Measurements from ENCODE around the gene ZFAND3. TPM values are rescaled to one million over a fixed set of nuclear protein-coding genes. Genes with fewer than 3 reads are reported as not detected.

The ZFAND3 gene
- total RNA-seq, 2 experiments from 2014 or later = 34.4 to 37.0 TPM

- H3K36me3 Mint-ChIP-seq (ENCODE audit: low read depth) = no peaks in the 10 kb centered on the region
- no peak for ATAC-seq (ENCODE audit: poor library complexity)
- Histone ChIP-seq H3K36me3 (ENCODE audit: insufficient read depth, low read length) (no peaks in the 10 kb centered on the region), H3K27me3 (ENCODE audit: control insufficient read depth in 1 of 2, insufficient read depth in 2 of 2, low read length in 2 of 2) (no peaks in the 10 kb centered on the region), H3K4me1 (ENCODE audit: insufficient read depth, low read length) (peaks cover 3% of the 10 kb centered on the region), H3K27ac (ENCODE audit: low read depth in 1 of 2, low read length in 2 of 2) (no peak overlapping the region), H3K9me3 (ENCODE audit: control insufficient read depth in 1 of 2, insufficient read depth in 1 of 2, low read length in 2 of 2) (no peaks in the 10 kb centered on the region), H3K4me3 (ENCODE audit: low read length) (no peak overlapping the region)
- no peaks in the 10 kb centered on the region for H3K9me3 Mint-ChIP-seq
- no peak for TF ChIP-seq CTCF (IDR thresholded peaks at IDR 0.05)
- H3K4me1 Mint-ChIP-seq (ENCODE audit: low read depth) = peaks cover 13% of the 10 kb centered on the region
- ChIA-PET POLR2A (no interaction called here), CTCF (interaction anchor here (0.7 kb wide), 1 partner anchor 18 kb away, joined by 4 read pairs; no protein-coding TSS in a partner anchor)
- no peak for DNase-seq
- no peak overlapping the region for H3K4me3 Mint-ChIP-seq
- no peak overlapping the region for H3K27ac Mint-ChIP-seq
- no peaks in the 10 kb centered on the region for H3K27me3 Mint-ChIP-seq
- intact Hi-C loops (cut with DNase I, micrococcal nuclease) = loop anchor here in 1 of 2 experiments (10.0 kb wide), 3 partner anchors 108 to 1788 kb away; partner anchors contain the start of genes MAPK14, SAYSD1 and SLC26A8
Measured at GRCh38 chr6:37812841-37813240, 6.7 kb upstream of the ZFAND3 start.

- Mint-ChIP-seq H3K9me3 (no peaks in the 10 kb centered on the region), H3K36me3 (ENCODE audit: low read depth) (peaks cover 9% of the 10 kb centered on the region), H3K27ac (no peak overlapping the region), H3K4me1 (ENCODE audit: low read depth) (peaks cover 25% of the 10 kb centered on the region), H3K4me3 (no peak overlapping the region), H3K27me3 (no peaks in the 10 kb centered on the region)
- no peak overlapping the region for H3K4me3 ChIP-seq (ENCODE audit: low read length)
- no peaks in the 10 kb centered on the region for H3K36me3 ChIP-seq (ENCODE audit: insufficient read depth, low read length)
- TF ChIP-seq CTCF (IDR thresholded peaks at IDR 0.05) = no peak
- H3K27me3 ChIP-seq (ENCODE audit: control insufficient read depth in 1 of 2, insufficient read depth in 2 of 2, low read length in 2 of 2) = no peaks in the 10 kb centered on the region
- ChIA-PET POLR2A (no interaction called here), CTCF (no interaction called here)
- H3K9me3 ChIP-seq (ENCODE audit: control insufficient read depth in 1 of 2, insufficient read depth in 1 of 2, low read length in 2 of 2) = no peaks in the 10 kb centered on the region
- ATAC-seq (ENCODE audit: poor library complexity) = no peak
- H3K27ac ChIP-seq (ENCODE audit: low read depth in 1 of 2, low read length in 2 of 2) = no peak overlapping the region
- intact Hi-C loops (cut with DNase I, micrococcal nuclease) = loop anchor here in 1 of 2 experiments (10.0 kb wide), 3 partner anchors 110 to 1790 kb away; partner anchors contain the start of genes MAPK14, SAYSD1 and SLC26A8
- H3K4me1 ChIP-seq (ENCODE audit: insufficient read depth, low read length) = peaks cover 12% of the 10 kb centered on the region
- DNase-seq = no peak
Measured at GRCh38 chr6:37814374-37814773, 5.2 kb upstream of the ZFAND3 start.

GRCh38 chr6:37816599-37817375 is 2.7 kb upstream of the ZFAND3 start:
- no peaks in the 10 kb centered on the region for H3K27me3 ChIP-seq (ENCODE audit: control insufficient read depth in 1 of 2, insufficient read depth in 2 of 2, low read length in 2 of 2)
- ATAC-seq (ENCODE audit: poor library complexity) (no peak), DNase-seq (no peak)
- peak overlapping the region; percentile 98 for H3K27ac Mint-ChIP-seq
- ChIA-PET CTCF (no interaction called here), POLR2A (no interaction called here)
- no peaks in the 10 kb centered on the region for H3K36me3 ChIP-seq (ENCODE audit: insufficient read depth, low read length)
- no peak overlapping the region for H3K27ac ChIP-seq (ENCODE audit: low read depth in 1 of 2, low read length in 2 of 2)
- no peaks in the 10 kb centered on the region for H3K9me3 ChIP-seq (ENCODE audit: control insufficient read depth in 1 of 2, insufficient read depth in 1 of 2, low read length in 2 of 2)
- H3K27me3 Mint-ChIP-seq = no peaks in the 10 kb centered on the region
- no peak overlapping the region for H3K4me3 ChIP-seq (ENCODE audit: low read length)
- peaks cover 17% of the 10 kb centered on the region for H3K36me3 Mint-ChIP-seq (ENCODE audit: low read depth)
- H3K4me1 Mint-ChIP-seq (ENCODE audit: low read depth) = peaks cover 40% of the 10 kb centered on the region
- H3K9me3 Mint-ChIP-seq = no peaks in the 10 kb centered on the region
- intact Hi-C loops (cut with DNase I, micrococcal nuclease) = loop anchor here in 1 of 2 experiments (5.0 to 10.0 kb wide), 5 partner anchors 112 to 1792 kb away; partner anchors contain the start of genes CCDC167, GLO1, MAPK14 and SAYSD1
- H3K4me1 ChIP-seq (ENCODE audit: insufficient read depth, low read length) = peaks cover 25% of the 10 kb centered on the region
- TF ChIP-seq CTCF (IDR thresholded peaks at IDR 0.05) = no peak
- H3K4me3 Mint-ChIP-seq = peak overlapping the region; percentile 74
